Caco-2 (cell line): ENCODE results near the gene ABHD12B. TPM values are rescaled to one million over a fixed set of nuclear protein-coding genes. Genes with fewer than 3 reads are reported as not detected.
A peak's percentile ranks its signal among the peaks of the same experiment; 100 is the strongest.

Experiments
- BruUV-seq: library from RNA; stranded (reverse); fragments of 400-500 nt; replicated peaks from 2 replicates; lab custom pipeline; 2021; lab: Mats Ljungman, UMichigan
- CTCF ChIA-PET: fragments of 300-600 bp; sonication (Branson Sonifier 250); formaldehyde crosslinking; loops from one replicate; lab custom pipeline; 2022; ENCODE audit warnings: antibody characterized with exemption; lab: Charles Lee
- POLR2A ChIA-PET: fragments of 300-600 bp; sonication (Branson Sonifier 250); formaldehyde crosslinking; loops from one replicate; lab custom pipeline; 2022; ENCODE audit warnings: antibody characterized with exemption; lab: Charles Lee
- DNase-seq, 2 experiments: peaks; one replicate each; pipeline versions ENCODE4 v3.0.0 to v3.0.0-alpha.2; 2020 to 2022
- H3K27me3 ChIP-seq: replicated peaks from 2 replicates; pipeline ENCODE4 v1.6.0; 2011; ENCODE audit warnings: low read length; ENCODE audit not compliant: control insufficient read depth, insufficient read depth
- H3K36me3 ChIP-seq: 2 replicates; pipeline ENCODE4 v1.5.1; 2011; ENCODE audit warnings: low read length; ENCODE audit not compliant: control insufficient read depth, insufficient read depth
- H3K4me1 ChIP-seq: fragments of 250-450 bp; sonication (Bioruptor Pico); 2 replicates; pipeline ENCODE4 v1.5.1; 2020; ENCODE audit warnings: mild to moderate bottlenecking
- H3K4me3 ChIP-seq: 2 replicates; pipeline ENCODE4 v1.5.1; 2011; ENCODE audit warnings: low read depth, mild to moderate bottlenecking, control low read depth, low read length
- H3K9me3 ChIP-seq: fragments of 250-450 bp; sonication (Bioruptor Pico); 2 replicates; pipeline ENCODE4 v1.5.1; 2020; ENCODE audit warnings: mild to moderate bottlenecking, moderate library complexity
- H3K27ac Mint-ChIP-seq: one replicate; pipeline ENCODE4 v1.8.0; 2022; ENCODE audit warnings: mixed read lengths; ENCODE audit not compliant: unreplicated experiment
- H3K27me3 Mint-ChIP-seq: one replicate; pipeline ENCODE4 v1.8.0; 2022; ENCODE audit warnings: mixed read lengths; ENCODE audit not compliant: insufficient read depth, unreplicated experiment
- H3K36me3 Mint-ChIP-seq: one replicate; pipeline ENCODE4 v1.8.0; 2022; ENCODE audit warnings: mild to moderate bottlenecking, mixed read lengths; ENCODE audit not compliant: insufficient read depth, unreplicated experiment
- H3K4me1 Mint-ChIP-seq: one replicate; pipeline ENCODE4 v1.8.0; 2022; ENCODE audit warnings: low read depth, mixed read lengths; ENCODE audit not compliant: unreplicated experiment
- H3K4me3 Mint-ChIP-seq: one replicate; pipeline ENCODE4 v1.8.0; 2022; ENCODE audit warnings: mild to moderate bottlenecking, moderate library complexity, mixed read lengths; ENCODE audit not compliant: unreplicated experiment
- H3K9me3 Mint-ChIP-seq: one replicate; pipeline ENCODE4 v1.8.0; 2022; ENCODE audit warnings: mixed read lengths; ENCODE audit not compliant: unreplicated experiment
- intact Hi-C: fragments of 100-400 bp; cut with micrococcal nuclease; formaldehyde crosslinking; loops from one replicate; pipeline ENCODE4 v1.10.0; 2022; ENCODE audit not compliant: unreplicated experiment
- total RNA-seq: library from RNA; stranded (reverse); gene quantifications from 2 replicates; pipeline ENCODE4 v1.2.3, GENCODE V29; 2022
- TF ChIP-seq, protein P1 (sequence below), 2 experiments: fragments of 200-600 bp in 1 of 2; IDR thresholded peaks; 1 replicate in 1 of 2; 2 replicates in 1 of 2; pipeline versions ENCODE4 v1.5.1 to v1.8.0; 2011 to 2022; ENCODE audit warnings: antibody characterized with exemption in 1 of 2, control low read depth in 1 of 2, inconsistent platforms in 1 of 2, low read depth in 1 of 2, low read length in 1 of 2, mild to moderate bottlenecking in 1 of 2, moderate library complexity in 1 of 2; ENCODE audit not compliant: insufficient read depth in 1 of 2, severe bottlenecking in 1 of 2, unreplicated experiment in 1 of 2

Gene ABHD12B
- total RNA-seq, 1 experiment from 2014 or later: not detected

DNA sequence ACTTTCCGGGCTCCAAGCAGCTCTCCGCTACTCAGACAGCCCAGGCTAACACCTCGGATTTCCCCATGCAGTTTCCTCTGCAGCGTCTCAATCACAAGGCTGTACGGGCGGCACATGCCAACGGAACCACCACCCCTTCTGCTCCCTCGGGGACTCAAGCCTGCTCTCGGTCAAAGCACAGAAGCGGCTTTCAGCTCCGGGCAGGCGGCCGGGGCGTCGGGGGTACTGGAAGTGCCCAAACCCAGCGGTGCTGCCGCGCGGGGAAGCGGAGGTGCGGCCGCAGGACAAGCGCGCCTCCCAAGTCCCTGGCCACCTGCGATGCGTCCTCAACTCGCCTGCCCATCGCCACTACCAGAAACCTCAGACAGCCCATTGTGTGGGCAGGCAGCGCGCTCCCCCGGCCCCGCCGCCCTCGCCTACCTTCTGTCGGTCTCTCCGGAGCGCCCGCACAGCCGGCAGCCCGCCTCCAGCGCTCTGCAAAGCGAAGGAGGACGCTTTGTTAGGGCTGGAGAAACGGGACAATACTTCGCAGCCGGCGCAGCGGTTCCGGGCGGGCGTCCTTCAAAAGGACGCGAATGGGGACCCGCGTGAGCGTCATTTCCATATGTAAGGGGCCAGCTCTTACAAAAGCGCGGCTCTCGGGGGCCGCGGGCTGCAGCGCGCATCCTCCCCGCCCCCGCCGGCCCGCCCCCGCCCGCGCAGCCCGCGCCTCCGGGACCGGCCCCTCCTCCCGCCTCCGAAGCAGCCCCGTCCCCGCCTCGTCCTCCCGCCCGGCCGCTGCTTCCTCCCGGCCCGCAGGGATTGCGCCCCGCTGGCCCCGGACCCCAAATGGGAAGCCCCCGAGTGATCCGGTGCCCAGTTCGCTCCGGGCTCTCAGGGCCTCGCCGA lies 41.6 kb upstream of the ABHD12B start:
- Histone ChIP-seq H3K36me3 (no peaks in the 10 kb centered on the region), H3K27me3 (peaks cover 7% of the 10 kb centered on the region; the same call in 1 of the 2 replicates), H3K4me3 (peak overlapping the region; percentile 71), H3K9me3 (no peaks in the 10 kb centered on the region), H3K4me1 (peaks cover 33% of the 10 kb centered on the region)
- intact Hi-C loops: no loop called here
- H3K27me3 Mint-ChIP-seq: peaks cover 22% of the 10 kb centered on the region
- H3K4me1 Mint-ChIP-seq: peaks cover 23% of the 10 kb centered on the region
- BruUV-seq: no TSS peak
- H3K36me3 Mint-ChIP-seq: no peaks in the 10 kb centered on the region
- peak overlapping the region; percentile 66 for H3K4me3 Mint-ChIP-seq
- ChIA-PET CTCF (interaction anchor here (1.0 to 1.6 kb wide), 2 partner anchors 30 kb away, joined by 4 to 9 read pairs; no protein-coding TSS in a partner anchor), POLR2A (interaction anchor here (0.5 kb wide), 1 partner anchor 30 kb away, joined by 13 read pairs; no protein-coding TSS in a partner anchor)
- H3K9me3 Mint-ChIP-seq: no peaks in the 10 kb centered on the region
- no peak overlapping the region for H3K27ac Mint-ChIP-seq
- DNase-seq: peak; percentile 43
- TF ChIP-seq, protein P1, sequence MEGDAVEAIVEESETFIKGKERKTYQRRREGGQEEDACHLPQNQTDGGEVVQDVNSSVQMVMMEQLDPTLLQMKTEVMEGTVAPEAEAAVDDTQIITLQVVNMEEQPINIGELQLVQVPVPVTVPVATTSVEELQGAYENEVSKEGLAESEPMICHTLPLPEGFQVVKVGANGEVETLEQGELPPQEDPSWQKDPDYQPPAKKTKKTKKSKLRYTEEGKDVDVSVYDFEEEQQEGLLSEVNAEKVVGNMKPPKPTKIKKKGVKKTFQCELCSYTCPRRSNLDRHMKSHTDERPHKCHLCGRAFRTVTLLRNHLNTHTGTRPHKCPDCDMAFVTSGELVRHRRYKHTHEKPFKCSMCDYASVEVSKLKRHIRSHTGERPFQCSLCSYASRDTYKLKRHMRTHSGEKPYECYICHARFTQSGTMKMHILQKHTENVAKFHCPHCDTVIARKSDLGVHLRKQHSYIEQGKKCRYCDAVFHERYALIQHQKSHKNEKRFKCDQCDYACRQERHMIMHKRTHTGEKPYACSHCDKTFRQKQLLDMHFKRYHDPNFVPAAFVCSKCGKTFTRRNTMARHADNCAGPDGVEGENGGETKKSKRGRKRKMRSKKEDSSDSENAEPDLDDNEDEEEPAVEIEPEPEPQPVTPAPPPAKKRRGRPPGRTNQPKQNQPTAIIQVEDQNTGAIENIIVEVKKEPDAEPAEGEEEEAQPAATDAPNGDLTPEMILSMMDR (IDR thresholded peaks at IDR 0.05; ENCODE audit: insufficient read depth in 1 of 2, low read depth in 1 of 2, low read length in 1 of 2, severe bottlenecking in 1 of 2, unreplicated experiment in 1 of 2): no peak

GRCh38 chr14:50830932-50831725 lies 40.7 kb upstream of the ABHD12B start, which contains the start of gene NIN:
NIN (minus strand) TSS chr14:50831162; CDS start chr14:50822056, 9,106 bp downstream.
- no peaks in the 10 kb centered on the region for H3K9me3 Mint-ChIP-seq
- no peaks in the 10 kb centered on the region for H3K36me3 Mint-ChIP-seq
- peak within 1 kb of the TSS; percentile 66 for H3K4me3 Mint-ChIP-seq
- no peaks in the 10 kb centered on the region for H3K36me3 ChIP-seq
- H3K27ac Mint-ChIP-seq: no peak within 1 kb of the TSS
- H3K27me3 ChIP-seq: peaks cover 7% of the 10 kb centered on the region; the same call in 1 of the 2 replicates
- BruUV-seq: no TSS peak
- TF ChIP-seq, protein P1 (IDR thresholded peaks at IDR 0.05; ENCODE audit: insufficient read depth in 1 of 2, low read depth in 1 of 2, low read length in 1 of 2, severe bottlenecking in 1 of 2, unreplicated experiment in 1 of 2): no peak
- intact Hi-C loops: no loop called here
- H3K4me1 Mint-ChIP-seq: peaks cover 23% of the 10 kb centered on the region
- peaks cover 33% of the 10 kb centered on the region for H3K4me1 ChIP-seq
- ChIA-PET CTCF (interaction anchor here (1.0 kb wide), 1 partner anchor 29 kb away, joined by 4 read pairs; no protein-coding TSS in a partner anchor), POLR2A (no interaction called here)
- DNase-seq: peak; percentile 57 to 80
- peaks cover 24% of the 10 kb centered on the region for H3K27me3 Mint-ChIP-seq
- no peaks in the 10 kb centered on the region for H3K9me3 ChIP-seq
- H3K4me3 ChIP-seq: peak within 1 kb of the TSS; percentile 71

GRCh38 chr14:50831726-50832168 lies 40.1 kb upstream of the ABHD12B start:
- Histone ChIP-seq H3K4me3 (peak overlapping the region; percentile 71), H3K36me3 (no peaks in the 10 kb centered on the region), H3K9me3 (no peaks in the 10 kb centered on the region), H3K27me3 (peaks cover 7% of the 10 kb centered on the region; the same call in 1 of the 2 replicates), H3K4me1 (peaks cover 33% of the 10 kb centered on the region)
- H3K4me3 Mint-ChIP-seq: peak overlapping the region; percentile 66
- no peaks in the 10 kb centered on the region for H3K9me3 Mint-ChIP-seq
- no peak for DNase-seq
- CTCF ChIA-PET: no interaction called here
- H3K27me3 Mint-ChIP-seq: peaks cover 24% of the 10 kb centered on the region
- TF ChIP-seq, protein P1 (IDR thresholded peaks at IDR 0.05; ENCODE audit: insufficient read depth in 1 of 2, low read depth in 1 of 2, low read length in 1 of 2, severe bottlenecking in 1 of 2, unreplicated experiment in 1 of 2): no peak
- intact Hi-C loops: no loop called here
- BruUV-seq: no TSS peak
- POLR2A ChIA-PET: no interaction called here
- H3K4me1 Mint-ChIP-seq: peaks cover 23% of the 10 kb centered on the region
- H3K36me3 Mint-ChIP-seq: no peaks in the 10 kb centered on the region
- H3K27ac Mint-ChIP-seq: no peak overlapping the region
